Measurements from ENCODE around the gene PRM1. TPM values are rescaled to one million over a fixed set of nuclear protein-coding genes. Genes with fewer than 3 reads are reported as not detected.

PRM1 gene
- total and polyA plus RNA-seq, 2 of the 13 experiments (the other 11 are each of a cell fraction or from before 2014, with no cell fraction given): not detected

DNA sequence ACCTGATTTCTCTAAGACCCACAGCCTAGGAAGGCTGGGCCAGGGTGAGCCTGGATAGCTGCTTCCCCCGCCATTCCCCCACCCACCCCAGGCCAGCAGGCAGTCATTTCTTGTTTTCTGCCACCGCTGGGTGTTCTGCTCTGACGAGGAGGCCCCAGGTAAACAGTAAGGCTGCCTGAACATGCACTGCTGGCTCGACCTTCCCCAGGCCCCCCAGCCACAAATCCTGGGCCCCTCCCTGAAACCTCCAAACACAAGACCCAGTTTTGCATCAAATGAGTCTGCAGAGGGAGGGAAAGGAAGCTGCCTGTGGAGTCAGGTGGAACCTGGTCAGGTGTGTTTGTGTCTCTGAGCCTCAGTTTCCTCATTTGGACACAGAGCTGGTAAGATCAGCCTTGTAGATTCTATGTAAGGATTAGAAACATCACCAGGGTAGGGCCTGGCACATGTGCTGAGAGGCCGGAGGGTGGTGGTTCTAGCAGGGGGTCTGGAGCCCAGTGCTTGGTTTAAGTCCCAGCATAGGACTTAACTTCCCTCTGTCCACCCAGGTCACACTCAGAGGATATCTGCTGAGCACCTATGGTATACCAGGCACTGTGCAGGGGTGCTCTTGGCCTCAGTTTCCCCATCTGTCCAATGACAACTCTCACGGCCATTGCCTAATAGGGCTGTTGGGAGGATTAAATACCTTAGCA, 18.9 kb upstream of the PRM1 start (continued):
- TF ChIP-seq CAMTA2 (CRISPR knock-in tag; IDR thresholded peaks at IDR 0.05; ENCODE audit: borderline replicate concordance) (peak; percentile 94; the same call in 1 of the 2 replicates), GZF1 (CRISPR knock-in tag; IDR thresholded peaks at IDR 0.05) (no peak), FOXP1 (IDR thresholded peaks at IDR 0.05) (no peak), FOXP1 (CRISPR knock-in tag; IDR thresholded peaks at IDR 0.05) (no peak), MLXIP (CRISPR knock-in tag; IDR thresholded peaks at IDR 0.05; ENCODE audit: borderline replicate concordance) (no peak), ZNF646 (CRISPR knock-in tag; IDR thresholded peaks at IDR 0.05) (no peak), ZFP36 (IDR thresholded peaks at IDR 0.05; ENCODE audit: borderline replicate concordance, low read depth, low read length, partially characterized antibody) (no peak), KAT7 (CRISPR knock-in tag; IDR thresholded peaks at IDR 0.05; ENCODE audit: borderline replicate concordance) (no peak), ZNF7 (CRISPR knock-in tag; IDR thresholded peaks at IDR 0.05) (no peak), ZKSCAN8 (CRISPR knock-in tag; IDR thresholded peaks at IDR 0.05; ENCODE audit: borderline replicate concordance) (no peak), MTF1 (CRISPR knock-in tag; IDR thresholded peaks at IDR 0.05) (no peak), SMAD1 (CRISPR knock-in tag; IDR thresholded peaks at IDR 0.05; ENCODE audit: borderline replicate concordance, low read depth) (no peak), POLR2G (IDR thresholded peaks at IDR 0.05; ENCODE audit: low read depth, low read length) (no peak), MATR3 (CRISPR knock-in tag; IDR thresholded peaks at IDR 0.05) (no peak), ZNF766 (CRISPR knock-in tag; IDR thresholded peaks at IDR 0.05; ENCODE audit: borderline replicate concordance) (no peak), KLF9 (CRISPR knock-in tag; IDR thresholded peaks at IDR 0.05; ENCODE audit: low read depth) (no peak), KMT2A (CRISPR knock-in tag; IDR thresholded peaks at IDR 0.05) (no peak), SUZ12 (IDR thresholded peaks at IDR 0.05; ENCODE audit: low read depth, low read length) (no peak)
- TF ChIP-seq, protein P1, sequence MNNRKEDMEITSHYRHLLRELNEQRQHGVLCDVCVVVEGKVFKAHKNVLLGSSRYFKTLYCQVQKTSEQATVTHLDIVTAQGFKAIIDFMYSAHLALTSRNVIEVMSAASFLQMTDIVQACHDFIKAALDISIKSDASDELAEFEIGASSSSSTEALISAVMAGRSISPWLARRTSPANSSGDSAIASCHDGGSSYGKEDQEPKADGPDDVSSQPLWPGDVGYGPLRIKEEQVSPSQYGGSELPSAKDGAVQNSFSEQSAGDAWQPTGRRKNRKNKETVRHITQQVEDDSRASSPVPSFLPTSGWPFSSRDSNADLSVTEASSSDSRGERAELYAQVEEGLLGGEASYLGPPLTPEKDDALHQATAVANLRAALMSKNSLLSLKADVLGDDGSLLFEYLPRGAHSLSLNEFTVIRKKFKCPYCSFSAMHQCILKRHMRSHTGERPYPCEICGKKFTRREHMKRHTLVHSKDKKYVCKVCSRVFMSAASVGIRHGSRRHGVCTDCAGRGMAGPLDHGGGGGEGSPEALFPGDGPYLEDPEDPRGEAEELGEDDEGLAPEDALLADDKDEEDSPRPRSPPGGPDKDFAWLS (CRISPR knock-in tag; IDR thresholded peaks at IDR 0.05; ENCODE audit: borderline replicate concordance): no peak
